ENCODE results near the gene SMAGP.
"Not testable (repeated sequence)": the region's sequence is repeated elsewhere in the genome, so short reads cannot be mapped to it uniquely, and the experiment has no call there.

The SMAGP gene

DNA sequence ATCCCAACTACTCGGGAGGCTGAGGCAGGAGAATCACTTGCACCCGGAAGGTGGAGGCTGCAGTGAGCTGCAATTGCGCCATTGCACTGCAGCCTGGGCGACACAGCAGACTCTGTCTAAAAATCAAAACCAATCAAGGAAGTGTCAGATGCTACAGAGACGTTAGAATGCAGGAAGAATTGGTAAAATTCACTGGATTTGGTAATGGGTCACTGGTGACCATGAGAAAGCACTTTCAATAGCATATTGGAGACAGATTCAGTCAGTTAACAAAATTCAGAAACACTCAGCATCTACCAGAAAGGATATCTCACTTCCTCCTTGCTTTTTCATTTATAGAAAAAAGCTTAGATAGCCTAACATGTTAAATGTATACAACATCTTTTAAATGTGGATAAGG, 36.3 kb upstream of the SMAGP start:
- no peak for DNase-seq
- Histone ChIP-seq H3K4me1 (ENCODE audit: control extremely low read depth in 1 of 4, control insufficient read depth in 4 of 4, insufficient read depth in 4 of 4, low read length in 3 of 4) (peaks cover 0 to 7% (median 3%) of the 10 kb centered on the region in 4 experiments), H3K9me3 (ENCODE audit: control extremely low read depth in 1 of 5, control insufficient read depth in 4 of 5, insufficient read depth in 2 of 5, low read depth in 1 of 5, low read length in 4 of 5) (no peaks in the 10 kb centered on the region), H3K27me3 (replicated peaks in 2 of 5; ENCODE audit: control insufficient read depth in 4 of 5, insufficient read depth in 5 of 5, low read length in 4 of 5) (no peaks in the 10 kb centered on the region), H3K36me3 (ENCODE audit: control insufficient read depth in 4 of 4, insufficient read depth in 4 of 4, low read length in 3 of 4) (peaks cover 14 to 64% (median 46%) of the 10 kb centered on the region in 4 experiments), H3K4me3 (ENCODE audit: control insufficient read depth in 1 of 7, extremely low read depth in 1 of 7, insufficient read depth in 4 of 7, low read depth in 2 of 7, low read length in 6 of 7) (no peak overlapping the region), H3K27ac (ENCODE audit: insufficient read depth in 1 of 2, low read depth in 1 of 2, low read length in 2 of 2, poor library complexity in 1 of 2, severe bottlenecking in 2 of 2) (no peak overlapping the region)
- WGBS (ENCODE audit: insufficient coverage): 100% methylated on average over 4 of the region's 5 CpGs
- ChIA-PET CTCF (interaction anchor here (0.7 to 29.0 kb wide), 4 partner anchors 12 to 53 kb away, joined by 3 to 666 read pairs (median 15); partner anchors contain the start of gene CELA1), POLR2A (no interaction called here)

DNA sequence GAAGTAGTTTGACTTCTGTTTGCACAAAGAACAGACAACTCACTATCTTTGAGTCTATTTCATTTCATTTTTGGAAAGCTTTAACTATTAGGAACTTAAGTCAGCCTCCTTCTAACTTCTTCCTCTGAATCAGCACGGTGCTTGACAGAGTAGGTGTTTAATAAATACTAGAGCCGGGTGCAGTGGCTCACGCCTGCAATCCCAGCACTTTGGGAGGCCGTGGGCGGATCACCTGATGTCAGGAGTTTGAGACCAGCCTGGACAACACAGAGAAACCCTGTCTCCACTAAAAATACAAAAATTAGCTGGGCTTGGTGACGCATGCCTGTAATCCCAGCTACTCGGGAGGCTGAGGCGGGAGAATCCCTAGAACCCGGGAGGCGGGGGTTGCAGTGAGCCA, 30.6 kb upstream of the SMAGP start:
- 100% methylated on average over 5 of the region's 10 CpGs for WGBS (ENCODE audit: insufficient coverage)
- H3K27ac ChIP-seq (ENCODE audit: insufficient read depth in 1 of 2, low read depth in 1 of 2, low read length in 2 of 2, poor library complexity in 1 of 2, severe bottlenecking in 2 of 2); DNase-seq; POLR2A ChIA-PET; H3K4me3 ChIP-seq (ENCODE audit: control insufficient read depth in 1 of 7, extremely low read depth in 1 of 7, insufficient read depth in 4 of 7, low read depth in 2 of 7, low read length in 6 of 7); H3K9me3 ChIP-seq (ENCODE audit: control extremely low read depth in 1 of 5, control insufficient read depth in 4 of 5, insufficient read depth in 2 of 5, low read depth in 1 of 5, low read length in 4 of 5); H3K27me3 ChIP-seq (replicated peaks in 2 of 5; ENCODE audit: control insufficient read depth in 4 of 5, insufficient read depth in 5 of 5, low read length in 4 of 5); H3K4me1 ChIP-seq (ENCODE audit: control extremely low read depth in 1 of 4, control insufficient read depth in 4 of 4, insufficient read depth in 4 of 4, low read length in 3 of 4): not testable (repeated sequence)
- peaks cover 16 to 75% (median 51%) of the 10 kb centered on the region in 4 experiments for H3K36me3 ChIP-seq (ENCODE audit: control insufficient read depth in 4 of 4, insufficient read depth in 4 of 4, low read length in 3 of 4)
- CTCF ChIA-PET: interaction anchor here (1.1 to 29.0 kb wide), 3 partner anchors 9 to 42 kb away, joined by 3 to 666 read pairs (median 5); partner anchors contain the start of gene CELA1

DNA sequence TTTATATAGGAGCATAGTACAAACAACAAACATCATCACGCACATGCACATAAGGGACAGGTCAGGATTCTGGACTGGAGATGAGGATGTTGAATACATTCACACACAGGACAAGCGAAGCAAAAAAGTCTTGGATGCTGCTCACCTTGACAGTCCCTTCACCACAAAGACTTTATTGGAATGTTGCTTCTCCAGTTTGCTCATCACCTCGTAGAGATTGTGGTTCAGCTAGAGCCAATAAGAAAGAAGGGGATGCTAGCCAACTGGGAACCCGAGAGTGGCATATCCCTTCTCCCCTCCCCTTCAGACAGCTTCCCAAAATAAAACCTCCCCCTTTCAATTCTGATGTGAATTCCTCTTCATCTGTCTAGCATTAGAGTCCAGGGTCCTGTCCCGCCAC, 25.4 kb upstream of the SMAGP start:
- H3K27ac ChIP-seq (ENCODE audit: insufficient read depth in 1 of 2, low read depth in 1 of 2, low read length in 2 of 2, poor library complexity in 1 of 2, severe bottlenecking in 2 of 2): no peak overlapping the region
- DNase-seq: no peak
- POLR2A ChIA-PET: no interaction called here
- WGBS (ENCODE audit: insufficient coverage): 94% methylated on average over 2 of the region's 5 CpGs
- H3K36me3 ChIP-seq (ENCODE audit: control insufficient read depth in 4 of 4, insufficient read depth in 4 of 4, low read length in 3 of 4): peaks cover 7 to 78% (median 40%) of the 10 kb centered on the region in 4 experiments
- no peaks in the 10 kb centered on the region for H3K4me1 ChIP-seq (ENCODE audit: control extremely low read depth in 1 of 4, control insufficient read depth in 4 of 4, insufficient read depth in 4 of 4, low read length in 3 of 4)
- no peak overlapping the region for H3K4me3 ChIP-seq (ENCODE audit: control insufficient read depth in 1 of 7, extremely low read depth in 1 of 7, insufficient read depth in 4 of 7, low read depth in 2 of 7, low read length in 6 of 7)
- CTCF ChIA-PET: interaction anchor here (3.4 kb wide), 1 partner anchor 46 kb away, joined by 15 read pairs; no protein-coding TSS in a partner anchor
- no peaks in the 10 kb centered on the region for H3K9me3 ChIP-seq (ENCODE audit: control extremely low read depth in 1 of 5, control insufficient read depth in 4 of 5, insufficient read depth in 2 of 5, low read depth in 1 of 5, low read length in 4 of 5)
- no peaks in the 10 kb centered on the region for H3K27me3 ChIP-seq (replicated peaks in 2 of 5; ENCODE audit: control insufficient read depth in 4 of 5, insufficient read depth in 5 of 5, low read length in 4 of 5)

DNA sequence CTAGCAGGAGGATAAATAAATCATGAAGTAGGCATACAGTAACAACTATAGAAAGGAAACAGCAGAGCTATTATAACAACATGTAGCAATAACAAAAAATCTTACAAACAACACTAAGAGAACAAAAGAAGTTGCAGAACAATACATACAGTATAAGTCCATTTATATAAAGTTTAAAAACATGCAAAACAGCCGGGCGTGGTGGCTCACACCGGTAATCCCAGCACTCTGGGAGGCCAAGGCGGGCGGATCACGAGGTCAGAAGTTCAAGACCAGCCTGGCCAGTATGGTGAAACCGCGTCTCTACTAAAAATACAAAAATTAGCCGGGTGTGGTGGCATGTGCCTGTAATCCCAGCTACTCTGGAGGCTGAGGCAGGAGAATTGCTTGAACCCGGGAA, 23.9 kb upstream of the SMAGP start:
- H3K4me1 ChIP-seq (ENCODE audit: control extremely low read depth in 1 of 4, control insufficient read depth in 4 of 4, insufficient read depth in 4 of 4, low read length in 3 of 4); H3K9me3 ChIP-seq (ENCODE audit: control extremely low read depth in 1 of 5, control insufficient read depth in 4 of 5, insufficient read depth in 2 of 5, low read depth in 1 of 5, low read length in 4 of 5); H3K4me3 ChIP-seq (ENCODE audit: control insufficient read depth in 1 of 7, extremely low read depth in 1 of 7, insufficient read depth in 4 of 7, low read depth in 2 of 7, low read length in 6 of 7); H3K27me3 ChIP-seq (replicated peaks in 2 of 5; ENCODE audit: control insufficient read depth in 4 of 5, insufficient read depth in 5 of 5, low read length in 4 of 5); DNase-seq; POLR2A ChIA-PET; H3K27ac ChIP-seq (ENCODE audit: insufficient read depth in 1 of 2, low read depth in 1 of 2, low read length in 2 of 2, poor library complexity in 1 of 2, severe bottlenecking in 2 of 2): not testable (repeated sequence)
- peaks cover 8 to 76% (median 34%) of the 10 kb centered on the region in 4 experiments for H3K36me3 ChIP-seq (ENCODE audit: control insufficient read depth in 4 of 4, insufficient read depth in 4 of 4, low read length in 3 of 4)
- WGBS (ENCODE audit: insufficient coverage): 93% methylated on average over 9 of the region's 10 CpGs
- CTCF ChIA-PET: interaction anchor here (1.5 kb wide), 1 partner anchor 47 kb away, joined by 6 read pairs; no protein-coding TSS in a partner anchor

DNA sequence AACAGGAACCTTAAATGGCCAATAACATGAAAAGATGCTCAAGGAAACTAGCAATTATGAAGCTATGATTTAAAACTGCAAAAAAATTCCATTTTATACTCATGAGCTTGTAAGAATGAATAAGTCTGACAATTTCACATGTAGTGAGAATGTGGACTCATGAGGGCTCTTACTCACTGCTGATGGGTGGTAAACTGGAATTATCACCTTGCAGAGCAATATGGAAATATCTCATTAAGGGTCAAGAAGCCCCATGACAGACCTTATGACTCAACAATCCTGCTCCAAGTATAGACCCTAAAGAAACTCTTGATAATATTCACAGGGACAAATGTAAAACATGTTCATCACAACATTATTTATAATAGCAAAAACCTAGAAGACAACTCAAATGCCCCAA, 23.5 kb upstream of the SMAGP start:
- Histone ChIP-seq H3K27ac (ENCODE audit: insufficient read depth in 1 of 2, low read depth in 1 of 2, low read length in 2 of 2, poor library complexity in 1 of 2, severe bottlenecking in 2 of 2) (no peak overlapping the region), H3K27me3 (replicated peaks in 2 of 5; ENCODE audit: control insufficient read depth in 4 of 5, insufficient read depth in 5 of 5, low read length in 4 of 5) (no peaks in the 10 kb centered on the region), H3K9me3 (ENCODE audit: control extremely low read depth in 1 of 5, control insufficient read depth in 4 of 5, insufficient read depth in 2 of 5, low read depth in 1 of 5, low read length in 4 of 5) (no peaks in the 10 kb centered on the region), H3K36me3 (ENCODE audit: control insufficient read depth in 4 of 4, insufficient read depth in 4 of 4, low read length in 3 of 4) (peaks cover 7 to 73% (median 35%) of the 10 kb centered on the region in 4 experiments), H3K4me1 (ENCODE audit: control extremely low read depth in 1 of 4, control insufficient read depth in 4 of 4, insufficient read depth in 4 of 4, low read length in 3 of 4) (no peaks in the 10 kb centered on the region), H3K4me3 (ENCODE audit: control insufficient read depth in 1 of 7, extremely low read depth in 1 of 7, insufficient read depth in 4 of 7, low read depth in 2 of 7, low read length in 6 of 7) (no peak overlapping the region)
- DNase-seq: no peak
- POLR2A ChIA-PET: no interaction called here
- CTCF ChIA-PET: interaction anchor here (1.5 kb wide), 1 partner anchor 48 kb away, joined by 6 read pairs; no protein-coding TSS in a partner anchor

DNA sequence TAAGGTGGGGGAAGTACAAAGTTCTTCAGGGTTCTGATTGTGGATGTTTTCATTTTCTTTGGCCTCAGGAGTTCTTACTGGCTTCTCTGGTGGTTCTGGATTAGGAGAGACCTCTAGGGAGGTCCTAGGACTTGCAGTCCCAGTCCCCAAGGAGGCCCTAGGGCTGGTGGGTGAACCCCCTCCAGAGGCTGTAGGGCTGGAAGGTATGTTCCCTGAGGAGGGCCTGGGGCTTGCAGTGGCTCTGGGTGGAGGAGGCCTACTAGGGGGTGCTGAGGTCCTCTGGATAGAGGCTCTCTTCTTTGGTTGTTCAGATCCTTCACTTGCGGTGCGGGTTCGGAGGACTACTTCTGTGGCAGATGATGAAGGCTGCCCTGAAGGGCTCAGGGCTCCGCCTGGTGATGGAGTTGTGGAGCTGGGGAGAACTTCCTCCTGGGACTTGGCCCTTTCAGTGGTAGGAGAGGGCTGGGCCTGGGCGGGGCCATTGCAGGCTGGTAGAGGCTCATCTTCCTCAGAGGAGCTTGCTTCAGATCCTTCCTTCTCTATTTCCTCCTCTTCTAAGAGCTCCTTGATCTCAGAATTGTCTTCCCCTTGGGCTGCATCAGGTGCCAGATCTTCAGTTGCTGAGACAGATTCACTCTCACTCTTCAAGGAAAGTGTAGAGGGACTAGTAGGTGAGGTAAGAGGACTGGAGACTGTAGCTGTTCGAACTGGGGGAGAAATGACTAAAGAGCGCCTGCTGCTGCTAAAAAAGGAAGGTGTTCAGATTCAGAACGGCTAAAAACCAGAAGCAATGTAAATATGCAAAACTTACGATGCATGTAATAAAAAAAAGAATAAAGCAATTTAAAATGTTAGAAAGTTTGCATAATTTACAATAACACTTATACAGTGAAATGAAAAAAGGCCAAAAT, 21.6 kb upstream of the SMAGP start:
- DNase-seq; H3K27me3 ChIP-seq (replicated peaks in 2 of 5; ENCODE audit: control insufficient read depth in 4 of 5, insufficient read depth in 5 of 5, low read length in 4 of 5); POLR2A ChIA-PET; H3K27ac ChIP-seq (ENCODE audit: insufficient read depth in 1 of 2, low read depth in 1 of 2, low read length in 2 of 2, poor library complexity in 1 of 2, severe bottlenecking in 2 of 2); H3K9me3 ChIP-seq (ENCODE audit: control extremely low read depth in 1 of 5, control insufficient read depth in 4 of 5, insufficient read depth in 2 of 5, low read depth in 1 of 5, low read length in 4 of 5); H3K4me3 ChIP-seq (ENCODE audit: control insufficient read depth in 1 of 7, extremely low read depth in 1 of 7, insufficient read depth in 4 of 7, low read depth in 2 of 7, low read length in 6 of 7); H3K4me1 ChIP-seq (ENCODE audit: control extremely low read depth in 1 of 4, control insufficient read depth in 4 of 4, insufficient read depth in 4 of 4, low read length in 3 of 4): not testable (repeated sequence)
- H3K36me3 ChIP-seq (ENCODE audit: control insufficient read depth in 4 of 4, insufficient read depth in 4 of 4, low read length in 3 of 4): peaks cover 7 to 73% (median 36%) of the 10 kb centered on the region in 4 experiments
- CTCF ChIA-PET: interaction anchor here (0.9 to 1.8 kb wide), 3 partner anchors 9 to 49 kb away, joined by 3 to 5 read pairs (median 4); no protein-coding TSS in a partner anchor
- WGBS (ENCODE audit: insufficient coverage): 89% methylated on average over 4 of the region's 9 CpGs

DNA sequence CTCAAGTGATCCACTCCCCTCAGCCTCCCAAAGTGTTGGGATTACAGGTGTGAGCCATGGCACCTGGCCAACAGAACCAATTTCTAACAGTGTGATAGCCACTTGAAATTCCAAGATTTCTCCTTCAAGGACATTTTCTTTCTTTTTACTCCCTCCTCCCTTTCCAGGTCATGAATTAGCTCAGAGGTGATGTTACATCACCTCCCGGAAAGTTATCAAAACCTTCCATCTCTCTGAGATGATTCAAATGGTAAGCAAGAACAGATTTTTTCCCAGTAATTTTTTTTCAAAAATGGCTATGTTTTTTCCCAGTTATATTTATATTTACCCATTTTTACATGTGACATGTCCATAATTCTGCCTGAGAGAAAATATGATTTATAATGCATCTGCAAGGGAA, 15.6 kb upstream of the SMAGP start:
- WGBS (ENCODE audit: insufficient coverage): 100% methylated on average over 1 of the region's 1 CpG
- Histone ChIP-seq H3K4me1 (ENCODE audit: control extremely low read depth in 1 of 4, control insufficient read depth in 4 of 4, insufficient read depth in 4 of 4, low read length in 3 of 4) (no peaks in the 10 kb centered on the region), H3K4me3 (ENCODE audit: control insufficient read depth in 1 of 7, extremely low read depth in 1 of 7, insufficient read depth in 4 of 7, low read depth in 2 of 7, low read length in 6 of 7) (no peak overlapping the region), H3K36me3 (ENCODE audit: control insufficient read depth in 4 of 4, insufficient read depth in 4 of 4, low read length in 3 of 4) (peaks cover 12 to 76% (median 32%) of the 10 kb centered on the region in 4 experiments), H3K27me3 (replicated peaks in 2 of 5; ENCODE audit: control insufficient read depth in 4 of 5, insufficient read depth in 5 of 5, low read length in 4 of 5) (no peaks in the 10 kb centered on the region), H3K9me3 (ENCODE audit: control extremely low read depth in 1 of 5, control insufficient read depth in 4 of 5, insufficient read depth in 2 of 5, low read depth in 1 of 5, low read length in 4 of 5) (no peaks in the 10 kb centered on the region), H3K27ac (ENCODE audit: insufficient read depth in 1 of 2, low read depth in 1 of 2, low read length in 2 of 2, poor library complexity in 1 of 2, severe bottlenecking in 2 of 2) (no peak overlapping the region)
- ChIA-PET POLR2A (no interaction called here), CTCF (interaction anchor here (1.0 kb wide), 1 partner anchor 55 kb away, joined by 6 read pairs; no protein-coding TSS in a partner anchor)
- no peak for DNase-seq
